Spleen (tissue), 11 donors: Measurements from ENCODE around the gene PADI6. TPM values are rescaled to one million over a fixed set of nuclear protein-coding genes. Genes with fewer than 3 reads are reported as not detected.

Source experiments
- DNase-seq: peaks from one replicate; pipeline ENCODE4 v3.0.0-alpha.2; 2020
- H3K27ac ChIP-seq, 8 donors: fragments of 200-600 bp; sonication (generic) in 7 of 8; 1 replicate in 4 of 8; 2 replicates in 4 of 8; pipeline versions ENCODE4 v1.5.0 to v1.8.0; 2016 to 2021; ENCODE audit warnings: inconsistent platforms in 4 of 8, mild to moderate bottlenecking in 4 of 8, moderate library complexity in 1 of 8
- H3K27me3 ChIP-seq, 7 donors: fragments of 200-600 bp; sonication (generic) in 6 of 7; replicated peaks in 1 of 7; 1 replicate in 4 of 7; 2 replicates in 3 of 7; pipeline versions ENCODE4 v1.5.0 to v1.8.0; 2016 to 2021; ENCODE audit warnings: inconsistent platforms in 3 of 7, mild to moderate bottlenecking in 1 of 7
- H3K36me3 ChIP-seq, 6 donors: fragments of 200-600 bp; sonication (generic) in 5 of 6; 1 replicate in 4 of 6; 2 replicates in 2 of 6; pipeline versions ENCODE4 v1.5.0 to v1.8.0; 2016 to 2021; ENCODE audit warnings: inconsistent platforms in 2 of 6
- H3K4me1 ChIP-seq, 6 donors: fragments of 200-600 bp; sonication (generic) in 5 of 6; 1 replicate in 3 of 6; 2 replicates in 3 of 6; pipeline versions ENCODE4 v1.5.0 to v1.8.0; 2016 to 2021; ENCODE audit warnings: inconsistent platforms in 3 of 6
- H3K4me3 ChIP-seq, 8 donors: fragments of 200-600 bp; sonication (generic) in 7 of 8; 1 replicate in 4 of 8; 2 replicates in 4 of 8; pipeline versions ENCODE4 v1.5.0 to v1.8.0; 2016 to 2021; ENCODE audit warnings: inconsistent platforms in 4 of 8, mild to moderate bottlenecking in 4 of 8, moderate library complexity in 2 of 8
- H3K9me3 ChIP-seq, 8 donors: fragments of 200-600 bp; sonication (generic) in 7 of 8; 1 replicate in 4 of 8; 2 replicates in 4 of 8; pipeline versions ENCODE4 v1.5.0 to v1.8.0; 2016 to 2021; ENCODE audit warnings: inconsistent platforms in 4 of 8
- POLR2A ChIP-seq, 3 donors: fragments of 450-650 bp; IDR thresholded peaks; one replicate each; pipeline ENCODE4 v1.5.1; 2017; ENCODE audit warnings: antibody characterized with exemption in 3 of 3, mild to moderate bottlenecking in 1 of 3
- POLR2AphosphoS5 ChIP-seq, 3 donors: sonication (generic); formaldehyde crosslinking; IDR thresholded peaks; one replicate each; pipeline ENCODE4 v1.5.1; 2017; ENCODE audit warnings: antibody characterized with exemption in 3 of 3
- WGBS, 5 donors: extraction: QIAGEN DNeasy Blood & Tissue Kit in 3 of 5; methylation state at CpG; one replicate each; pipeline versions ENCODE4 v1.1.5 to v1.1.7; 2013 to 2018; 5-methylcytosine and 5-hydroxymethylcytosine counted together
- intact Hi-C: fragments of 100-400 bp; cut with DNase I; formaldehyde crosslinking; loops from one replicate; pipeline ENCODE4 v1.15.0; 2023; ENCODE audit warnings: low total_unique reads
- polyA plus RNA-seq, 3 donors: library from polyadenylated mRNA; stranded (reverse); fragments of 200-250 nt; gene quantifications; one replicate each; pipeline ENCODE4 v1.2.1, GENCODE V29; 2013
- total RNA-seq, 7 donors: library from RNA; depleted of rRNA in 3 of 7; stranded (reverse); fragments of >200 nt in 3 of 7; fragmentation: NEBNext Ultra II Directional in 4 of 7; extraction: Animal tissue kit (Norgen Biotek cat#: 25700) in 4 of 7; gene quantifications; one replicate each; pipeline versions ENCODE4 v1.1.0 to v1.2.1, GENCODE V29; 2016 to 2021
- TF ChIP-seq, protein P1 (sequence below), 11 experiments: fragments of 200-600 bp in 7 of 11; fragments of 450-650 bp in 4 of 11; sonication (generic) in 4 of 11; IDR thresholded peaks in 8 of 11; conservative IDR thresholded peaks in 3 of 11; 1 replicate in 7 of 11; 2 replicates in 4 of 11; pipeline versions ENCODE4 v1.4.0 to v1.8.0; 2016 to 2021; ENCODE audit warnings: antibody characterized with exemption in 11 of 11, inconsistent platforms in 4 of 11, mild to moderate bottlenecking in 1 of 11
- donor health status: healthy with polysubstance abuse.
- donor health status: DM: no; HTN: no; CAD: no; lungs with moderate emphysema.
- donor health status: DM: no; HTN: no; CAD: no.
- donor health status: Bipolar disorder and iron deficiency.
- donor health status: healthy.
- donor health status: DM: no; HTN: no; CAD: no.
- donor health status: DM: yes; HTN: yes; CAD: no.

PADI6 gene
- total and polyA plus RNA-seq, 10 donors = 0.14 TPM; not detected in 9

- Histone ChIP-seq H3K4me1 (no peaks in the 10 kb centered on the region), H3K36me3 (no peaks in the 10 kb centered on the region), H3K27ac (no peak overlapping the region), H3K4me3 (no peak overlapping the region), H3K27me3 (peaks cover 0 to 5% (median 0%) of the 10 kb centered on the region in 7 donors), H3K9me3 (no peaks in the 10 kb centered on the region)
- 76 to 89% (median 84%) methylated on average over 12 of the region's 12 CpGs for WGBS, 5 donors
- DNase-seq = no peak
- TF ChIP-seq, protein P1, sequence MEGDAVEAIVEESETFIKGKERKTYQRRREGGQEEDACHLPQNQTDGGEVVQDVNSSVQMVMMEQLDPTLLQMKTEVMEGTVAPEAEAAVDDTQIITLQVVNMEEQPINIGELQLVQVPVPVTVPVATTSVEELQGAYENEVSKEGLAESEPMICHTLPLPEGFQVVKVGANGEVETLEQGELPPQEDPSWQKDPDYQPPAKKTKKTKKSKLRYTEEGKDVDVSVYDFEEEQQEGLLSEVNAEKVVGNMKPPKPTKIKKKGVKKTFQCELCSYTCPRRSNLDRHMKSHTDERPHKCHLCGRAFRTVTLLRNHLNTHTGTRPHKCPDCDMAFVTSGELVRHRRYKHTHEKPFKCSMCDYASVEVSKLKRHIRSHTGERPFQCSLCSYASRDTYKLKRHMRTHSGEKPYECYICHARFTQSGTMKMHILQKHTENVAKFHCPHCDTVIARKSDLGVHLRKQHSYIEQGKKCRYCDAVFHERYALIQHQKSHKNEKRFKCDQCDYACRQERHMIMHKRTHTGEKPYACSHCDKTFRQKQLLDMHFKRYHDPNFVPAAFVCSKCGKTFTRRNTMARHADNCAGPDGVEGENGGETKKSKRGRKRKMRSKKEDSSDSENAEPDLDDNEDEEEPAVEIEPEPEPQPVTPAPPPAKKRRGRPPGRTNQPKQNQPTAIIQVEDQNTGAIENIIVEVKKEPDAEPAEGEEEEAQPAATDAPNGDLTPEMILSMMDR (IDR thresholded peaks at IDR 0.05 in 8 of 11, conservative IDR thresholded peaks at IDR 0.05 in 3 of 11) = no peak
- TF ChIP-seq POLR2AphosphoS5 (IDR thresholded peaks at IDR 0.05) (no peak), POLR2A (IDR thresholded peaks at IDR 0.05) (no peak)
- intact Hi-C loops = no loop called here
Observed at GRCh38 chr1:17447501-17447992, 75.6 kb downstream of the PADI6 start.

Other genes starting within 250 kb of the PADI6 start
- under 1 TPM in 3 of 7 donors, not detected in 4; 0.32 to 0.76 (median 0.46) TPM for gene PADI1, start 167.1 kb upstream of the PADI6 start, total RNA-seq
- under 1 TPM; 0.03 to 0.29 (median 0.09) TPM for gene PADI1, start 167.1 kb upstream of the PADI6 start, polyA plus RNA-seq
- not detected for gene PADI3, start 123.1 kb upstream of the PADI6 start, total RNA-seq
- not detected for gene PADI3, start 123.1 kb upstream of the PADI6 start, polyA plus RNA-seq
- 100 to 1,000 TPM in 2 of 7 donors, 10 to 100 TPM in 5; 15.9 to 122 (median 45.0) TPM for gene PADI4, start 64.0 kb upstream of the PADI6 start, total RNA-seq
- gene PADI4, start 64.0 kb upstream of the PADI6 start, polyA plus RNA-seq = 1 to 10 TPM; 5.1 to 8.3 (median 8.3) TPM
- gene RCC2, start 67.5 kb downstream of the PADI6 start, total RNA-seq = 10 to 100 TPM; 54.2 to 69.1 (median 62.2) TPM
- gene RCC2, start 67.5 kb downstream of the PADI6 start, polyA plus RNA-seq = 10 to 100 TPM; 46.2 to 52.5 (median 51.9) TPM
- gene ARHGEF10L, start 167.5 kb downstream of the PADI6 start, total RNA-seq = 10 to 100 TPM; 12.4 to 40.9 (median 23.6) TPM
- gene ARHGEF10L, start 167.5 kb downstream of the PADI6 start, polyA plus RNA-seq = 10 to 100 TPM in 2 of 3 donors, 1 to 10 TPM in 1; 10.0 to 24.2 (median 12.5) TPM